ENCODE data around the gene CHCHD10.
A peak's percentile ranks its signal among the peaks of the same experiment; 100 is the strongest.

The CHCHD10 gene

GRCh38 chr22:23754220-23754919, 13.4 kb downstream of the CHCHD10 start, which contains the start of gene VPREB3:
Gene VPREB3, minus strand, starts transcription at chr22:23754425. Its CDS starts 62 bp downstream, at chr22:23754363.
- no peak within 1 kb of the TSS for H3K4me3 ChIP-seq (ENCODE audit: low read length)
- TF ChIP-seq, protein P1, sequence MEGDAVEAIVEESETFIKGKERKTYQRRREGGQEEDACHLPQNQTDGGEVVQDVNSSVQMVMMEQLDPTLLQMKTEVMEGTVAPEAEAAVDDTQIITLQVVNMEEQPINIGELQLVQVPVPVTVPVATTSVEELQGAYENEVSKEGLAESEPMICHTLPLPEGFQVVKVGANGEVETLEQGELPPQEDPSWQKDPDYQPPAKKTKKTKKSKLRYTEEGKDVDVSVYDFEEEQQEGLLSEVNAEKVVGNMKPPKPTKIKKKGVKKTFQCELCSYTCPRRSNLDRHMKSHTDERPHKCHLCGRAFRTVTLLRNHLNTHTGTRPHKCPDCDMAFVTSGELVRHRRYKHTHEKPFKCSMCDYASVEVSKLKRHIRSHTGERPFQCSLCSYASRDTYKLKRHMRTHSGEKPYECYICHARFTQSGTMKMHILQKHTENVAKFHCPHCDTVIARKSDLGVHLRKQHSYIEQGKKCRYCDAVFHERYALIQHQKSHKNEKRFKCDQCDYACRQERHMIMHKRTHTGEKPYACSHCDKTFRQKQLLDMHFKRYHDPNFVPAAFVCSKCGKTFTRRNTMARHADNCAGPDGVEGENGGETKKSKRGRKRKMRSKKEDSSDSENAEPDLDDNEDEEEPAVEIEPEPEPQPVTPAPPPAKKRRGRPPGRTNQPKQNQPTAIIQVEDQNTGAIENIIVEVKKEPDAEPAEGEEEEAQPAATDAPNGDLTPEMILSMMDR (conservative IDR thresholded peaks at IDR 0.05; ENCODE audit: low read length), result no peak
- DNase-seq (ENCODE audit: low read depth), result no peak

- TF ChIP-seq, protein P1 (conservative IDR thresholded peaks at IDR 0.05; ENCODE audit: low read length), result no peak
- no peak for DNase-seq (ENCODE audit: low read depth)
- no peak overlapping the region for H3K4me3 ChIP-seq (ENCODE audit: low read length)
Observed at GRCh38 chr22:23753385-23753784, 14.4 kb downstream of the CHCHD10 start.

DNA sequence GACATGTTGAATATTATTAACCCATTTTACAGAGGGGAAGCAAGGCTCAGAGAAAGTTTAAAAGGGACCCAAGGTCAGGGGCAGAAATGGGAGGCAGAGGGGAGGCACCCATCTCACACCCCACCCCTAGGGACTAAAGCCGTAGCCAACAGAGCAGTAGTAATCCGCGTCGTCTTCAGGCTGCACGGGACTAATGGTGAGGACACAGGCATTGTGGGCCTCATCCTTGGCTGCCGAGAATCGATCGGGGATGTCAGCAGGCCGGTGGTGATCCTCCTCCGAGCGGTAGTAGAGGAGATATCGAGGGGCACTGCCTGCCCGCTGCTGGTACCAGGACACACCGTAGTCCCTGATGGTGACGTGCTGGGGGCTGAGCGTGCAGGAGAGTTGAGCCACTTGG, 15.0 kb downstream of the CHCHD10 start:
- no peak overlapping the region for H3K4me3 ChIP-seq (ENCODE audit: low read length)
- TF ChIP-seq, protein P1 (conservative IDR thresholded peaks at IDR 0.05; ENCODE audit: low read length), result no peak
- DNase-seq (ENCODE audit: low read depth), result no peak

- H3K4me3 ChIP-seq (ENCODE audit: low read length), result no peak overlapping the region
- TF ChIP-seq, protein P1 (conservative IDR thresholded peaks at IDR 0.05; ENCODE audit: low read length), result no peak
- DNase-seq (ENCODE audit: low read depth), result no peak
Observed at GRCh38 chr22:23752090-23752691, 15.6 kb downstream of the CHCHD10 start.

- DNase-seq (ENCODE audit: low read depth), result peak; percentile 17
- H3K4me3 ChIP-seq (ENCODE audit: low read length), result peak overlapping the region; percentile 82
- TF ChIP-seq, protein P1 (conservative IDR thresholded peaks at IDR 0.05; ENCODE audit: low read length), result no peak
Observed at GRCh38 chr22:23751441-23751996, 16.3 kb downstream of the CHCHD10 start.

DNA sequence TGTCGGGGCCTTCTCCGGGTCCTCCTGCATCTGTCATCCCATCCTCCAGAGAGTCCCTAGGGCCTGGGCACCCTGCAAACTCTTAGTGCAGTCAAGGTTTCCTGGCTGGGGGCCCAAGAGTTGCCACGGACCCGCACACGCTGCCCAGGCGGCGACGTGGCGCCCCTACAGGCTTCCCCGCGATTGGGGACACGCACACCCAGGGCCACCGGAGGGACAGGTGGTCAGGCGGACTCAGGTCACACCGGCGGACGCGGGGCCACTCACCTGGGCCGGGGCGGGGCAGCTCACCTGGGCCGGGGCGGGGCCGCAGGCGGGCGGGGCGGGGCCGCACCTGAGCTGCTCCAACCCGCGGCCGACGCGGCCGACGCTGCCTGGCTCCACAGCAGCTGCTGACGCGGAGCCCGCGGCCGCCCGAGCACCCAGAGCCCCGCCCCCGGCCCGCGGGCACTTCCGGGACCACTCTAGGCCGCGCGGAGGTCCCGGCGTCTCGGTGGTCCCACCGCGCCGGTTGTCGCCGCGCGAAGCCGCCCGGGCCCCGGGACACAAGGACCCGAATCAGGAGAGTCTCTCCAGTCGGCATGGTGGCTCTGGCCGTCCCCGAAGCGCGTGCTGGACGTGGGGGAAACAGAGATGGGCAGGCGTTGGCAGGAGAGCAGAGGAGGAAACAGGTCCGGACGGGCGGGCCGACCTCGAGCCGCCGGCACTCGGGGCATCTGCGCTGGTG, 16.9 kb downstream of the CHCHD10 start, which contains the start of gene ZNF70:
ZNF70 (minus strand) TSS at position 399 of the 727 bp plus-strand sequence. CDS start 5,972 bp downstream, outside the sequence.
- TF ChIP-seq, protein P1 (conservative IDR thresholded peaks at IDR 0.05; ENCODE audit: low read length), result peak; percentile 20
- peak; percentile 76 for DNase-seq (ENCODE audit: low read depth)
- peak within 1 kb of the TSS; percentile 82 for H3K4me3 ChIP-seq (ENCODE audit: low read length)
